Measurements from ENCODE around the gene ERICH3. TPM values are rescaled to one million over a fixed set of nuclear protein-coding genes. Genes with fewer than 3 reads are reported as not detected.

The ERICH3 gene
- total and polyA plus RNA-seq, 4 donors, result 0.04 to 0.08 (median 0.05) TPM

- H3K27me3 ChIP-seq (ENCODE audit: control insufficient read depth in 4 of 4, insufficient read depth in 4 of 4, low read length in 3 of 4), result no peaks in the 10 kb centered on the region
- H3K9ac ChIP-seq (ENCODE audit: low read depth in 1 of 2, low read length in 2 of 2), result no peak overlapping the region
- no peak for DNase-seq (ENCODE audit: low spot score)
- H3K9me3 ChIP-seq (ENCODE audit: control insufficient read depth in 4 of 4, low read length in 3 of 4), result no peaks in the 10 kb centered on the region
- 69% methylated on average over 1 of the region's 1 CpG for WGBS
- H3K4me1 ChIP-seq (ENCODE audit: control insufficient read depth in 4 of 4, insufficient read depth in 4 of 4, low read length in 3 of 4), result no peaks in the 10 kb centered on the region
- peaks cover 5 to 85% (median 66%) of the 10 kb centered on the region in 4 donors for H3K36me3 ChIP-seq (ENCODE audit: control insufficient read depth in 4 of 4, insufficient read depth in 3 of 4, low read depth in 1 of 4, low read length in 3 of 4)
- H3K27ac ChIP-seq (ENCODE audit: low read depth in 1 of 2, low read length in 2 of 2), result no peak overlapping the region
- no peak overlapping the region for H3K4me3 ChIP-seq (ENCODE audit: low read depth in 1 of 3, low read length in 3 of 3)
- TF ChIP-seq CTCF (IDR thresholded peaks at IDR 0.05; ENCODE audit: low read depth, low read length, missing input control), result no peak
Observed at GRCh38 chr1:74712881-74713280, 39.3 kb upstream of the ERICH3 start.

DNA sequence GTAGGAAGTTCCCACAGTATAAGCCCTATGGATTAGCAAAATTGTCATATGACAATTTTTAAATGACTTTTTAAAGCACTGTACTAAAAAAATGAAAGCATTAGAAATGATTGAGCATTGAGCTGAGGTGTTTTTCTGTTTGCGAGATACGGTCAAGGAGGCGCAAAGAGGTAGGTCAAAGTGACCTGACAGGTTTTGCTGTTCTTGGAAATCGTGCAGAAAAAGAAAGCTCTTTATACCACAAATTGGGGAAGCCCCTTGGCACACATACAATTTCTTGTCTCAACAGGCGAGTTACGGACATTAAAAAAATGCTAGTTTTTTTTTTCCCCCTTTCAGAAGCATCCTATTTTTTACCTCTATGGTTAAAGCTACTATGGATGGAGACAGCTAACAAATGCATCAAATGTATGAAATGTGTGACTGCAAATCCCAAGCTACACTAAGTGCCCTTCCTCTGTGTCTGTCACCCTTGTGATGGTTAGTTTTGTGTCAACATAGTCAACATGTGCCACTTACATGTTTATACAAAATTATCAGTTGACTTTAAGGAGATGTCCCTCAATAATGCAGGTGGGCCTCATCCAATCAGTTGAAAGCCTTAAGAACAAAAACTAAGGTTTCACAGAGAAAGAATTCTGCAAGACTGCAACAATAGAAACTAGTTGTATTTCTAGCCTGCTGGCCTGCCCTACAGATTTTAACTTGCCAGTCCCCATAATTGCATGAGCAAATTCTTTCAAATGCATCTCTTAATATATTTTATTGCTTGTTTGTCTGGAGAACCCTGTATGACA, 30.0 kb upstream of the ERICH3 start:
- H3K27me3 ChIP-seq (ENCODE audit: control insufficient read depth in 4 of 4, insufficient read depth in 4 of 4, low read length in 3 of 4), result no peaks in the 10 kb centered on the region
- H3K27ac ChIP-seq (ENCODE audit: low read depth in 1 of 2, low read length in 2 of 2), result no peak overlapping the region
- no peak overlapping the region for H3K9ac ChIP-seq (ENCODE audit: low read depth in 1 of 2, low read length in 2 of 2)
- peaks cover 0 to 2% (median under 1%) of the 10 kb centered on the region in 4 donors for H3K4me1 ChIP-seq (ENCODE audit: control insufficient read depth in 4 of 4, insufficient read depth in 4 of 4, low read length in 3 of 4)
- H3K9me3 ChIP-seq (ENCODE audit: control insufficient read depth in 4 of 4, low read length in 3 of 4), result no peaks in the 10 kb centered on the region
- no peak for DNase-seq (ENCODE audit: low spot score)
- 95% methylated on average over 6 of the region's 6 CpGs for WGBS
- H3K36me3 ChIP-seq (ENCODE audit: control insufficient read depth in 4 of 4, insufficient read depth in 3 of 4, low read depth in 1 of 4, low read length in 3 of 4), result peaks cover 5 to 57% (median 48%) of the 10 kb centered on the region in 4 donors
- no peak for TF ChIP-seq CTCF (IDR thresholded peaks at IDR 0.05; ENCODE audit: low read depth, low read length, missing input control)
- TF ChIP-seq, protein P1, sequence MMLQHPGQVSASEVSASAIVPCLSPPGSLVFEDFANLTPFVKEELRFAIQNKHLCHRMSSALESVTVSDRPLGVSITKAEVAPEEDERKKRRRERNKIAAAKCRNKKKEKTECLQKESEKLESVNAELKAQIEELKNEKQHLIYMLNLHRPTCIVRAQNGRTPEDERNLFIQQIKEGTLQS (IDR thresholded peaks at IDR 0.05), result no peak
- TF ChIP-seq YY1 (IDR thresholded peaks at IDR 0.05), result no peak
- no peak for TF ChIP-seq MAX (IDR thresholded peaks at IDR 0.05)
- no peak for TF ChIP-seq FOXA2 (IDR thresholded peaks at IDR 0.05)
- no peak for TF ChIP-seq GABPA (IDR thresholded peaks at IDR 0.05 in 1 of 2, conservative IDR thresholded peaks at IDR 0.05 in 1 of 2)
- no peak for TF ChIP-seq FOXA1 (IDR thresholded peaks at IDR 0.05)
- no peak for TF ChIP-seq EGR1 (IDR thresholded peaks at IDR 0.05; ENCODE audit: low read depth in 2 of 2)
- no peak overlapping the region for H3K4me3 ChIP-seq (ENCODE audit: low read depth in 1 of 3, low read length in 3 of 3)

DNA sequence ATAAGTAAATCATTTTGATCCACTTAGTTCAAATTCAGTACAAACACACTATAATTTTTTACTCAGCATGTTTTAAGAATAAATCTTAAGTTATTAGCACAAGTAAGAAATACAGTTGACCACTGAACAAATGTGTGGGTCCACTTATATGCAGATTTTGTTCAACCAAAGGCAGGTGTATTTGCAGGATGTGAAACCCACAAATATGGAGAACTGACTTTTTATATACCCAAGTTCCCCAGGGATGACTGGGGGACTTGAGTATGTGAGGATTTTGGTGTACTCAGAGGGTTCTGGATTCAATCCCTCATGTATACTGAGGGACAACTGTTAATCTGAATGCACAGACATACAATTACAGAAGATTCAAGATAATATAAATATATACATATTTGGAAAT, 25.7 kb upstream of the ERICH3 start:
- Histone ChIP-seq H3K9ac (ENCODE audit: low read depth in 1 of 2, low read length in 2 of 2) (no peak overlapping the region), H3K4me1 (ENCODE audit: control insufficient read depth in 4 of 4, insufficient read depth in 4 of 4, low read length in 3 of 4) (peaks cover 0 to 2% (median under 1%) of the 10 kb centered on the region in 4 donors), H3K9me3 (ENCODE audit: control insufficient read depth in 4 of 4, low read length in 3 of 4) (no peaks in the 10 kb centered on the region), H3K4me3 (ENCODE audit: low read depth in 1 of 3, low read length in 3 of 3) (no peak overlapping the region), H3K27ac (ENCODE audit: low read depth in 1 of 2, low read length in 2 of 2) (no peak overlapping the region), H3K36me3 (ENCODE audit: control insufficient read depth in 4 of 4, insufficient read depth in 3 of 4, low read depth in 1 of 4, low read length in 3 of 4) (peaks cover 5 to 22% (median 21%) of the 10 kb centered on the region in 4 donors), H3K27me3 (ENCODE audit: control insufficient read depth in 4 of 4, insufficient read depth in 4 of 4, low read length in 3 of 4) (no peaks in the 10 kb centered on the region)
- DNase-seq (ENCODE audit: low spot score), result no peak
- TF ChIP-seq SP1 (IDR thresholded peaks at IDR 0.05) (no peak), NR2F2 (IDR thresholded peaks at IDR 0.05) (no peak), EGR1 (IDR thresholded peaks at IDR 0.05; ENCODE audit: low read depth in 2 of 2) (no peak), REST (IDR thresholded peaks at IDR 0.05) (no peak), RXRA (IDR thresholded peaks at IDR 0.05) (no peak), RAD21 (IDR thresholded peaks at IDR 0.05) (no peak), JUND (IDR thresholded peaks at IDR 0.05) (no peak), TAF1 (conservative IDR thresholded peaks at IDR 0.05) (no peak), FOXA1 (IDR thresholded peaks at IDR 0.05) (no peak)
- TF ChIP-seq, protein P1 (IDR thresholded peaks at IDR 0.05), result no peak
- TF ChIP-seq, protein P2, sequence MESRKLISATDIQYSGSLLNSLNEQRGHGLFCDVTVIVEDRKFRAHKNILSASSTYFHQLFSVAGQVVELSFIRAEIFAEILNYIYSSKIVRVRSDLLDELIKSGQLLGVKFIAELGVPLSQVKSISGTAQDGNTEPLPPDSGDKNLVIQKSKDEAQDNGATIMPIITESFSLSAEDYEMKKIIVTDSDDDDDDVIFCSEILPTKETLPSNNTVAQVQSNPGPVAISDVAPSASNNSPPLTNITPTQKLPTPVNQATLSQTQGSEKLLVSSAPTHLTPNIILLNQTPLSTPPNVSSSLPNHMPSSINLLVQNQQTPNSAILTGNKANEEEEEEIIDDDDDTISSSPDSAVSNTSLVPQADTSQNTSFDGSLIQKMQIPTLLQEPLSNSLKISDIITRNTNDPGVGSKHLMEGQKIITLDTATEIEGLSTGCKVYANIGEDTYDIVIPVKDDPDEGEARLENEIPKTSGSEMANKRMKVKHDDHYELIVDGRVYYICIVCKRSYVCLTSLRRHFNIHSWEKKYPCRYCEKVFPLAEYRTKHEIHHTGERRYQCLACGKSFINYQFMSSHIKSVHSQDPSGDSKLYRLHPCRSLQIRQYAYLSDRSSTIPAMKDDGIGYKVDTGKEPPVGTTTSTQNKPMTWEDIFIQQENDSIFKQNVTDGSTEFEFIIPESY (IDR thresholded peaks at IDR 0.05), result no peak

Measured in liver (tissue), 9 donors.